Uterus (tissue), 2 donors: Measurements from ENCODE around the gene IL20RB.

Source experiments
- POLR2A ChIP-seq, 2 donors: fragments of 450-650 bp; IDR thresholded peaks; one replicate each; pipeline ENCODE4 v1.6.1; 2016; ENCODE audit warnings: antibody characterized with exemption in 2 of 2, mild to moderate bottlenecking in 1 of 2, moderate library complexity in 1 of 2
- TF ChIP-seq, protein P1 (sequence below), 4 experiments: fragments of 200-600 bp in 2 of 4; fragments of 450-650 bp in 2 of 4; sonication (generic) in 2 of 4; IDR thresholded peaks; one replicate each; pipeline ENCODE4 v1.5.1; 2016 to 2019; ENCODE audit warnings: antibody characterized with exemption in 4 of 4, mild to moderate bottlenecking in 2 of 4, moderate library complexity in 1 of 4

DNA sequence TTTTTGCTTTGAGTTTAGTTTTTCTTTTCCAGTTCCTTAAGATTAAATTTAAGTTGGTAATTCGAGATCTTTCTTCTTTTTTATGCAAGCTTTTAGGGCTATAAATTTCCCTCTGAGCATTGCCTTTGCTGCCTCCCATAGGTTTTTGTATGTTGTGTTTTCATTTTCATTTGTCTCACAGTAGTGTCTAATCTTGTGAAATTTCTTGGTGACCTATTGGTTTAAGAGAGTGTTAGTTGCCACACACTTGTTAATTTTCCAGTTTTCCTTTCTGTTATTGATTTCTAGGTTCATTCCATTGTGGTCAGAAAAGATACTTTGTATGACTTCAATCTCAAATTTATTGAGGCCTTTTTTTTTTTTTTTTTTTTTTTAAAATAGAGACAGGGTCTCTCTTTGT is 18.3 kb upstream of the IL20RB start:
- no peak for TF ChIP-seq POLR2A (IDR thresholded peaks at IDR 0.05)
- TF ChIP-seq, protein P1, sequence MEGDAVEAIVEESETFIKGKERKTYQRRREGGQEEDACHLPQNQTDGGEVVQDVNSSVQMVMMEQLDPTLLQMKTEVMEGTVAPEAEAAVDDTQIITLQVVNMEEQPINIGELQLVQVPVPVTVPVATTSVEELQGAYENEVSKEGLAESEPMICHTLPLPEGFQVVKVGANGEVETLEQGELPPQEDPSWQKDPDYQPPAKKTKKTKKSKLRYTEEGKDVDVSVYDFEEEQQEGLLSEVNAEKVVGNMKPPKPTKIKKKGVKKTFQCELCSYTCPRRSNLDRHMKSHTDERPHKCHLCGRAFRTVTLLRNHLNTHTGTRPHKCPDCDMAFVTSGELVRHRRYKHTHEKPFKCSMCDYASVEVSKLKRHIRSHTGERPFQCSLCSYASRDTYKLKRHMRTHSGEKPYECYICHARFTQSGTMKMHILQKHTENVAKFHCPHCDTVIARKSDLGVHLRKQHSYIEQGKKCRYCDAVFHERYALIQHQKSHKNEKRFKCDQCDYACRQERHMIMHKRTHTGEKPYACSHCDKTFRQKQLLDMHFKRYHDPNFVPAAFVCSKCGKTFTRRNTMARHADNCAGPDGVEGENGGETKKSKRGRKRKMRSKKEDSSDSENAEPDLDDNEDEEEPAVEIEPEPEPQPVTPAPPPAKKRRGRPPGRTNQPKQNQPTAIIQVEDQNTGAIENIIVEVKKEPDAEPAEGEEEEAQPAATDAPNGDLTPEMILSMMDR (IDR thresholded peaks at IDR 0.05): no peak
